DOHH2 (cell line): ENCODE results near the gene DMD.

Experiments
- CTCF ChIP-seq: fragments of 200-600 bp; sonication (generic); IDR thresholded peaks from one replicate; pipeline ENCODE4 v1.5.1; 2014; ENCODE audit warnings: antibody characterized with exemption, mild to moderate bottlenecking, low read depth, low read length; ENCODE audit not compliant: poor library complexity, severe bottlenecking
- EZH2phosphoT487 ChIP-seq: fragments of 200-600 bp; sonication (generic); IDR thresholded peaks from 2 replicates; pipeline ENCODE4 v1.6.1; 2017; ENCODE audit warnings: borderline replicate concordance, mild to moderate bottlenecking, antibody characterized with exemption, low read length, moderate library complexity, mixed read lengths

GRCh38 chrX:31464306-31464915 lies 1746.9 kb downstream of the DMD start:
- TF ChIP-seq CTCF (no peak), EZH2phosphoT487 (no peak)
